NCI-H2107 treated with DMSO at 0.1 percent for 48 hours (cell line): ENCODE results near the gene CERS4.
"Not testable (repeated sequence)": the region's sequence is repeated elsewhere in the genome, so short reads cannot be mapped to it uniquely, and the experiment has no call there.

ENCODE experiments used
- DNase-seq: peaks from one replicate; lab custom pipeline; 2025; ENCODE audit not compliant: unreplicated experiment; lab: John Stamatoyannopoulos, UW

Gene CERS4

GRCh38 chr19:8241646-8242045 is 32.5 kb downstream of the CERS4 start:
- DNase-seq: no peak

GRCh38 chr19:8242211-8242821 is 33.1 kb downstream of the CERS4 start:
- DNase-seq: no peak

- no peak for DNase-seq
Observed at GRCh38 chr19:8243146-8243545, 34.0 kb downstream of the CERS4 start.

DNA sequence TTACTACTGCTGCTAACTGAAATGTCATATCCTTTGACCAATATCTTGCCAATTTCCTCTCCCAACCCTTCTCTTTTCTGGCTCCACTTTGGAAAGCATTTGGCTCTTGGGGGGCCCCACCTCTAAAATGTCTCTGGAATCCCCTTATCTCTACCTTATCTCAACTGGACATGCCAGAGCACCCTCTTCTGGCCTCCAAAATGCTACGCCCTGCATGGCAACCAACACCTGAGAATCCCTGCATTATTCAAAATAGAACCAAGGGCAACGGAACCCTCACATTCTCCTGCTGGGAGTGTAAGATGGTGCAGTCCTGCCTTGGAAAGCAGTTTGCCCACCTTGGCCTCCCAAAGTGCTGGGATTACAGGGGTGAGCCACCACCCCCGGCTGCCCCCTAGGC is 35.3 kb downstream of the CERS4 start:
- no peak for DNase-seq

DNA sequence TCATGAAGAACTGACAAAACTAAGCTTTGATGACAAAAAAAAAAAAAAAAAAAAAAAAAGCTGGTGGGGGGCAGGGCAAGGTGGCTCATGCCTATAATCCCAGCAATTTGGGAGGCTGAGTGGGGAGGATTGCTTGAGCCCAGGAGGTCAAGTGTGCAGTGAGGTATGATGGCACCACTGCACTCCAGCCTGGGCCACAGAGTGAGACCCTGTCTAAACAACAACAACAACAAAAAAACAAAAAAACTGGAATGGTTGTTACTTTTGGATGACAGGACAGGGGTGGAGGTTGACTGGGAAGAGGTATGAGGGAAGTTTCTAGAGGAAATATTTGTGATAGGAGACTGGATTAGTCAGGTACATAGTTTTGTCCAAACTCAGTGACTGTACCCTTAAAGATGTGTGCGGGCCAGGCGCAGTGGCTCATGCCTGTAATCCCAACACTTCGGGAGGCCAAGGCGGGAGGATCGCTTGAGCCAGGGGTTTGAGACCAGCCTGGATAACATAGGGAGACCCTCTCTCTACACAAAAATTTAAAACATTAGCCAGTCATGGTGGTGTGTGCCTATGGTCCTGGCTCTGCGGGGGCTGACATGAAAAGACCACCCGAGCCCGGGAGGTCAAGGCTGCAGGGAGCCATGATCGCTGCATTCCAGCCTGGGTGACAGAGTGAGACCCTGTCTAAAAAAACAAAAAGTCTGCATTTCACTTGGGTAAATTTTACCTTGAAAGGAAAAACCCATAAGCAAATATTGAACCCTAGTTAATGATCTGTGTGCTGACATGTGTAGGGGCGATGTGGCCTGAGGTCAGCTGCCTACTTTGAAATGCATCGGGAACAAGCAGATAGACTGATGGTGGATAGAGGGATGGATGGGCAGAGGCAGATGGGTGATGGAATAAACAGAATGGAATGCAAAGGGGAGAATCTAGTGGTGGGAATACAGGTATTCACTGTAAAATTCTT is 37.0 kb downstream of the CERS4 start:
- DNase-seq: no peak

GRCh38 chr19:8247129-8247890 is 38.1 kb downstream of the CERS4 start:
- DNase-seq: not testable (repeated sequence)

- no peak for DNase-seq
Observed at GRCh38 chr19:8248348-8249328, 39.5 kb downstream of the CERS4 start.

GRCh38 chr19:8250596-8250995 is 41.4 kb downstream of the CERS4 start:
- DNase-seq: no peak

DNA sequence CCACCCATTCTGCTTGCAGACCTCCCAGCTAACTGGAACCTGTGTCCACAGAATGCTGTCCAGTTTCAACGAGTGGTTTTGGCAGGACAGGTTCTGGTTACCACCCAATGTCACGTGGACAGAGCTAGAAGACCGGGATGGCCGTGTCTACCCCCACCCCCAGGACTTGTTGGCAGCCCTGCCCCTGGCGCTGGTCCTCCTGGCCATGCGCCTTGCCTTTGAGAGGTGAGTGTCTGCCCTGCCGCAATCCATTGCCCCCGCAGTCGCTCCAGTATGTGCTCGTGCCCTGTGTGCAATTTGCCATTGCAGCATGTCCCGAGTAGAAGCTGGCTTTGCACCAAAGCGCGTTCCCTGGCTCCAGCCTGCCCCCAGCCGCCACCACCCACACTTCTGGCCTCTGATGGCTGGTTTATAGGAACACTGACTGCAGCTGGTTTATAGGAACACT is 41.9 kb downstream of the CERS4 start:
- no peak for DNase-seq

DNA sequence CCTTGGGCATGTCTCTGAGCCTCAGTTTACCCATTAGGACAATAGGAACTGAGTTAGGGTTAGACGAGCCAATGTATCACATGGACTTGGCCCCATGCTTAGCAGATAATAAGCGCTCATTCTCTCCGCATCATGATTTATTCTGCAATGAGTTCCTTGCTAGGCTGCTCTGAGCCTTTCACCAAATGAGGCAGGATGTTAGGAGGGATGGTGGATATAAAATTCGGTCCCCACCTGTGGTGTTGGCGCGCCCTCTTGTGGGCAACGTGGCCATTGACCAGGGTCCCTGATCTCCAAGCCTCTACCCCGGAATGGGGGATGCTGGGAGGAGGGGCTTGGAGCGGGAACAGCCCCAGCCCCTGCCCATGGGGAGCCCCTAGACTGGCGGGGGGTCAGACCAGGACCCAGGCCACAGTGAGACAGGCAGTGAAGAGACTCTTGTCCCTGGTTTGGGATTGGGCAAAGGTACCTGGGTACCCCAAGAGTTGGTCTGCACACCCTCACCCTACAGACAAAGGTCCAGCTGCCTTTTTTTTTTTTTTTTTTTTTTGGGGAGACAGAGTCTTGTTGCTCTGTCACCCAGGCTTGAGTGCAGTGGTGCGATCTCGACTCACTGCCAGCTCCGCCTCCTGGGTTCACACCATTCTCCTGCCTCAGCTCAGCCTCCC is 43.9 kb downstream of the CERS4 start:
- DNase-seq: peak; percentile 55

DNA sequence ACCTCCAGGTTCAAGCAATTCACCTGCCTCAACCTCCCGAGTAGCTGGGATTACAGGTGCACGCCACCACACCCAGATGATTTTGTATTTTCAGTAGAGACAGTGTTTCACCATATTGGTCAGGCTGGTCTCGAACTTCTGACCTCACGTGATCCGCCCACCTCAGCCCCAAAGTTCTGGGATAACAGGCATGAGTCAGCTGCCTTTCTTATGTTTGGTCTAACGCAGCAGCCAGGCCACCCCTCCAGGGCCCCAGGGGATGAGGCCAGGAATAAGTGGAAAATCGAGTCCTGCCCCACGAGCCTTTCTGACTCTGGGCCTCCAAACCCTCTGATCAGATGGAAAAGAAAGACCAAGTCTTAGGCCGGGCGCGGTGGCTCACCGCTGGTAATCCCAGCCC is 44.5 kb downstream of the CERS4 start:
- DNase-seq: no peak

GRCh38 chr19:8254286-8255001 is 45.3 kb downstream of the CERS4 start:
- no peak for DNase-seq

DNA sequence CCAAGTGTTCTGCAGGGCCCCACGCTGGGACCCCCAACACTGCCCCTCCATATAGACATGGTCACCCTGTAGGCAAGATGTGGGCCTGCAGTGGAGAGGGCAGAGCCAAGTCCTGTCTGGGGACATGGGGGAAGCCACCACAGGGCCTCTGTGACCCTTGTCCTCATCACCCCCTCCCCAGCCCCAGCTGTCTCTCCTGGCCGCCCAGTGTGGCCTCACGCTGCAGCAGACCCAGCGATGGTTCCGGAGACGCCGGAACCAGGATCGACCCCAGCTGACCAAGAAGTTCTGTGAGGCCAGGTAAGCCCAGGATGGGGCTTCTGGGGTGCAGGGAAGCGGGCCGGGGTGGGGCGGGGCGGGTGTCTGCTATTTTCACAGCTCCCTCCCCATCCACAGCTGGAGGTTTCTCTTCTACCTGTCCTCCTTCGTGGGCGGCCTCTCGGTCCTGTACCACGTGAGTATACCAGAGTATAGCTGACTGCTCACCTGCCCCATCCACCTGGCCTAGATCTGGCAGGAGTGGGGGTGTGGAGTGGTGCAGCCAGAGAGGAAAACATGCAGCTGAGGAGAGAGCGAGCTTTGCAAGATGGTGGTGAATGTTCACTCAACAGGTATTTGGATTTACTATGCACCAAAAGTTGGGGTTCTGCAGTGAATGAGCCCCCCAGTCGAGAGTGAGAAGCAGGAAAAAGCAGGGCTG is 46.4 kb downstream of the CERS4 start:
- DNase-seq: no peak

- DNase-seq: no peak
Observed at GRCh38 chr19:8256276-8257051, 47.3 kb downstream of the CERS4 start.

DNA sequence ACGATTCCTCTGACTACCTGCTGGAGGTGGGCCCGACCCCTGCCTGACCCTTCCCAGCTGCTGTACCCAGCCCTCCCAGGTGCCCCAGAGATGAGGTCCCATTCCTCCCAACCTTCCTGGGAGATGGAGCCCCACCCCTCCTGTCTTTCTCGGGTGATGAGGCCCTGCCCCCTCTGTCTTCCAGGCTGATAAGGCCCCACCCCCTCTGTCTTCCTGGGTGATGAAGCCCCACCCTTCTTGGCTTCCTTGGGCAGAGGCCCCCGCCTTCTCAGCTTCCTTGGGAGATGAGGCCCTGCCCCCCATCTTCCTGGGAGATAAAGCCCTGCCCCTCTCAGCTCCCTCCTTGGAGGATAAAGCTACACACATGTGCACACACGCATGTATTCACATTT is 47.9 kb downstream of the CERS4 start:
- DNase-seq: no peak

DNA sequence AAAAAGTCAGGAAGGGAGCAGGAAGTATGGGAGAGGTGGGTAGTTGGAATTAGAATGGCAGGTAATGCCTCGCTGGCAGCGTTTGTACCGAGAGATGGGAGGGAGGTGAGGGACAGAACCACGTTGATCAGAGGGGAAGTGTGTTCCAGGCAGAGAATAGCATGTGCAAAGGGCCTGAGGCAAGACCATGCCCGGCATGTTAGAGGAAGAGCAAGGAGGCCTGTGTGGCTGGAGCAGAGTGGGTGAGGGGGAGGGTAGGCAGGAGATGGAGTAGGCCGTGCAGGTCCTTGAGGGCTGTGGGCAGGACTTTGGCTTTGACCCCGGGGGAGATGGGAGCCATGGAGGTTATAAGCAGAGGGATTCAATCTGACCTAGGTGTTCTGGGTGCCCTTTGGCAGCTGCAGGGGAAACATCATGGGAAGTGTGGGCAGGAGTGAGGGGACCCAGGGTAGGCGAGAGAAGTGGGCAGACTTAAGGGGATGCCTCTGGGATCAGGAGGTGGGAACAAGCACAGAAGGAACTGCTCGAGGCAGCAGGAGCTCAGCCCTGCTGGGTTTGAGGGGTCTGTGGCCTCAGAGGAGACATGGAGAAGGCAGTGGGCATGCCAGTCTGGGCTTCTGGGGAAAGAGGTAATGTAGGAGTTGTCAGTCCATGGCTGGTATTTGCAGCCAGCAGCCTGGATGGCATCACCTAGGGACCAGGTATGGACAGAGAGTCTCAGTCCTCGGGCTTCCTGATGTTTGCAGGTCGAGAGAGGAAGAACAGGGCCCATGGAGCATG is 50.2 kb downstream of the CERS4 start:
- no peak for DNase-seq

DNA sequence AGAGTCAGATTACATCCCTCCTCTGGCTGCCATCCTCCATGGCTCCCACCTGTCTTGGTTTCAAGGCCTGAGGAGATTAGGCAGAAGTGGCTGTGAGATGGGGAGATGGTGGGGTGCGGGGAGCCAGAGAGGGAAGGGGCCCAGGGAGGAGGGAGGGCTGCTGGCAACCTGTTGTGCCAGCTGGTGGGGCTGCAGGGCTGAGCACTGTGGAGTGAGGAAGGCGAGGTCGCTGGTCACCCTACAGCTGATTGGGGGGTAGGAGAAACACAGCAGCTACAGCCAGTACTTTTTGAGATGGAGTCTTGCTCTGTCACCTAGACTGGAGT is 50.7 kb downstream of the CERS4 start:
- DNase-seq: no peak
